Glomerular visceral epithelial cell (primary cell): ENCODE results near the gene C2CD3.
A peak's percentile ranks its signal among the peaks of the same experiment; 100 is the strongest.

ENCODE experiments used
- DNase-seq: peaks from one replicate; pipeline ENCODE4 v3.0.0-alpha.2; 2016; ENCODE audit errors: extremely low spot score

The C2CD3 gene, protein sequence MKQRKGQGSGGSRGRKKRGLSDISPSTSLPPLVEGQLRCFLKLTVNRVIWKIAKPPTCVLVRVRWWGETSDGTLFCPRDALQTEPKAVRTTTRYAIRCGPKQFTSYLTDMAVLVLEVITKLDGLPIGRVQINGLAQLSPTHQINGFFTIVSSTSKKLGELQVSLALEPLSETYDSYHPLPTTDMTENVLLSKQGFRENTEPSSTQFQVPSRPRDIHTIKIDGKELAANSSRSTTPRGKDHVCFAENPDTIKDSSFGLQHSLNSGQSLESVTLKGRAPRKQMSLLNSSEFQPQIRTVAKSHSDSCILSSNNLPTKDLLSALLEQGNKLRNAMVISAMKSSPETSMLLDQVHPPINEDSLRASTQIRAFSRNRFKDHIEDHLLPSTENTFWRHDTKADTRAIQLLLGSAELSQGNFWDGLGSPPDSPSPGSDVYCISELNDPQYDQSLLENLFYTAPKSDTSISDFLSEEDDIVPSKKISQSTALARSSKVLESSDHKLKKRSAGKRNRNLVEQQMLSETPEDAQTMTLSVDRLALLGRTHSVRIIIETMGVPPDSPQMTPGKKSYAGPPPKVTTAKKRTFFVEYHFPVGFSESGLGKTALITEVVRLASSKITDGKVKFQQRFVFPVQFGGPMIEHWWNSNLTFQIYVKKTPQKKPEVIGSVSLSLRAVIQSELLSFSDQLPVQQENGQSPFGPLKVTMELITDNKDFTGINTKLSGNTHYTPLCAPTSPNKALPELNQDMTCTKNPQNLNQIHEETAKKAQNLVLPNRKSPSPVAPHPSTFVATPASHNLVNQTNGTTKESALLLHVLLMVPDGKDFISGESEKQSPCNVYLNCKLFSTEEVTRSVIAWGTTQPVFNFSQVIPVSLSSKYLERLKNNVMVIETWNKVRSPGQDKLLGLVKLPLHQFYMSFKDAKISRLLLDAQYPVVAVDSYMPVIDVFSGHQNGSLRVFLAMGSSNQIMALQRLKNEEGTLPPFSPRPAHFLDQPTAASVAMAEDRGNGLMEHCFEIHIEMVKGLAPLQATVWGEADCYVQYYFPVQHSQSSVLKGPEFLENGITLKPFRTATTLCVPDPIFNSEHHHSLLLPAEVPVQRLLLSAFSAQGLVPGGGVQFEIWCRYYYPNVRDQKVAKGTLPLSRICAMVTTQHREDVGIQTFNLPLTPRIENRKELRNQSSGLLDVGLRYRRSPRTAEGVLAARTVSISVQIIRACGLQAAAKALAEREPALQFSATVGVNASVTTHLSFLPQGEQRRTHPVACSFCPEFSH (N-terminal part only)

DNA sequence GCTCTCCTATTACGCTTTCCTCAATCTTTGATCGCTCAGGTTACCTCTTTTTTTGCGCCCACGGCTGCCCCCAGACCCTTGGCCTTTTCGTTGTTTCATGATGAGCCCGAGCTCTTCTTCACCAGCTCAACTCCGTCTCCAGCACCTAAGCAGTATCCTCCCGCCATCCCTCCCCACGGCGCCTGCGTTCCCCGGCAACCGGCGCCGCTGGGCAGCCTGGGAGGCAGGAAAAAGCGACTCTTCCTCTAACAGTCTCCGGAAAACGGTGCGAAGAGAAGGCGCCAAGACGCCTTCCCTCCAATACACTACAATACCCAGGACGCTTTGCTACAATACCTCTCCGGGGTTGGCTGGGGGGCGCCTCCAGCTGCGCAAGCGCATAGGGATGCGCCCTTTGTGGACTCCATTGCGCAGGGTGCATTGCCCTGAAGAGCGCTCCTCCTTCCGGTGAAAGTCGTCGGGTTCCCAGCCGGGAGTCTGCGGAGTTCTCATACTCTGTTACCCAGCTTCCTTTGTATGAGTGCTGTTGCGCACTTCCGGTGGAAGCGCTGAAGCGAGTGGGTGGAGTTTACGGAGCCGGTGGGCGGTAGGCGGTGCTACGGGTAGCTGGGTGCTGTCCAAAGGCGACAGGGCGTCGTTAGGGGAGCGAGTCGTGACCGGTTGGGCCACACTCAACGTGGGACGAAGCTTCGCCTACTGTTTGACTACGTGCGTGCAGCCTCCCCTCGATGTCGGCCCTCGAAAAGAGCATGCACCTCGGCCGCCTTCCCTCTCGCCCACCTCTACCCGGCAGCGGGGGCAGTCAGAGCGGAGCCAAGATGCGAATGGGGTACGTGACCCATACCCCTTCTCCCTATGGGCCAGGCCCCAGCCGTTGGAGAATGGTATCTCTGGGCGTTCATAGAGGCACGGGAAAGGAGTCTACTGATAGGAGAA, at the start of gene C2CD3, which contains the start of gene PPME1:
Gene C2CD3 (minus strand): TSS at position 309 of the 936 bp plus-strand sequence. CDS start 210 bp downstream, at position 99.
Gene PPME1 (plus strand): TSS at position 596 of the 936 bp plus-strand sequence. CDS start 133 bp downstream, at position 729.
- DNase-seq: peak; percentile 100

DNA sequence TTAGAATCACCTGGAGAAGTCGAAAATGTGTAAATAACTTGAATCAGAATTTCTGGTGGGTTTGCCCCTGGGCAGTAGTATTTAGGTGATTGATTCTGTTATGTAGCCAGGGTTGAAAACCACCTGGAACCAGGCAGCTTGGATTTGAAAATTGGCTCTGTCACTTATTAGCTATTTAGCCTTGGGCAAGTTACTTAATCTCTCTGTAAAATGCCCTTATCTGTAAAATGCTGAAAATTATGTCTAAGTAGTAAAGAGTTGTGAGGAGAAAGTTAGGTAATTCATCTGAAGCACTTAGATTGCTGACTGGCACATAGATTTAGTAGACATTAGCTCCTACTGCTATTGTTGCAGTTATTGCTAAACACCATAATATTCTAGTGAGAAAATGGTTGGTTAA, 49.6 kb upstream of the C2CD3 start:
- DNase-seq: no peak

DNA sequence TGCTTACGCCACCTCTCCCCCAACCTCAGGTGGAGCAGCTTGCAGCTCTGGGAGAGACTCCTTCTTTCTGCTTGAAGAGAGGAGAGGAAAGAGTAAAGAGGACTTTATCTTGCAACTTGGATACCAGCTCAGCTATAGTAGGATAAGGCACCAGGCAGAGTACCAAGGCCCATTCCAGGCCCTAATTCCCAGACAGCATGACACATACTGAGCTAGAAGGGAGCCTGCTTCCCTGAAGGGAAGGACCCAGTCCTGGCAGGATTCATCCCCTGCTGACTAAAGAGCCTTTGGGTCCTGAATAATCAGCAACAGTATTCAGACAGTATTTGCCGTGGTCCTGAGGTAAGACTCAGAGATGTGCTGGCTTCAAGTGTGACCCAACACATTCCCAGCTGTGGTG, 41.7 kb upstream of the C2CD3 start:
- no peak for DNase-seq

DNA sequence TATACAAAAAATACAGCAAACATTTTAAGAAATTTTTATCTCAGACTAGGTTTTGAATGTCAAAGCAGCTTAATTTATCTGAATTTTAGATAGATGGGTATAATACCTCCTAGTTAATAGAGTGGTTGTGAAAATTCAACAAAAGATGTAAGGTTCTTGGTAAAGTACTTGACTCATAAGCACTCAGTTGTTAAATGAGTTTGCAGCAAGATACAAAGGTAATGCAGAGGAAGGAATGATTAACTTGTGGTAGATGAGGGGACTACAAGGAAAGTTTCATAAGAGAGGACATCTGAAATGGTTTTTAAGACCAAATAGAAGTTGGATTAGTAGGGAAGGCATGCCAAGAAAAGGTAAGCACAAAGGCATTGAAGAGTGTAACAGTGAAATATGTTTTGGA, 37.7 kb upstream of the C2CD3 start:
- peak; percentile 11 for DNase-seq

DNA sequence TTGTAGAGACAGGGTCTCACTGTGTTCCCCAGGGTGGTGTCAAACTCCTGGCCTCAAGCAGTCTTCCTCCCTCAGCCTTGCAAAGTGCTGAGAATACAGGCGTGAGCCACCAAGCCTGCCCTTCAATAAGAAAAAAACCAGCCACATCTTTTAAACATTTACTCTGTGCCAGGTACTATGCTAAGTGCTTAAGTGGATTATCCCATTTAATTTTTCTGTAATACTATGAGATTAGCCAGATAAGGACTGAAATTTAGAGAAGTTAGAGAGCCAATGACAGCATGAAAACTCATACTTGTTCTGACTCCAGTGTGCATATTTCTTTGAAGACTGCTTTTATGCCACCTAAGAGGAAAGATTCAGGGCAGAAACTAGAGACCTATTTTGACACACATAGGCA, 35.9 kb upstream of the C2CD3 start:
- DNase-seq: no peak

DNA sequence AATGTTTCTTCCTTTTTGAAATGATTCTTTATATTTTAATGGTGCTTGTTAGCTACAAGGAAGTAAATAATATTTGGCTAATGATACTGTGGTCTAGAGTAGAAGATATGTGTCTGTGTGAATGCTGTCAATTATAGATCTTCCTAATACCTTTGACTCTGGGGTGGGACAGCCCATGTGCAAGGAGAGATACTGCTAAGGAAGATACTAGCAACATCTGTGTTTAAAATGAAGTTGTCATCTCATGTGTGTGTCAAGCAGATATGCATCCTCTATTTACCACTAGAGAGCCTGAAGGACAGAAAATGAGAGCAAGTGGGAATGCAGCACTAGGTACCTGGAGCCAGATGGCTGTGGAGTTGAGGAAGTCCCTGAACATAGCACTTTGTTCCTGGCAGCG, 34.4 kb upstream of the C2CD3 start:
- no peak for DNase-seq

DNA sequence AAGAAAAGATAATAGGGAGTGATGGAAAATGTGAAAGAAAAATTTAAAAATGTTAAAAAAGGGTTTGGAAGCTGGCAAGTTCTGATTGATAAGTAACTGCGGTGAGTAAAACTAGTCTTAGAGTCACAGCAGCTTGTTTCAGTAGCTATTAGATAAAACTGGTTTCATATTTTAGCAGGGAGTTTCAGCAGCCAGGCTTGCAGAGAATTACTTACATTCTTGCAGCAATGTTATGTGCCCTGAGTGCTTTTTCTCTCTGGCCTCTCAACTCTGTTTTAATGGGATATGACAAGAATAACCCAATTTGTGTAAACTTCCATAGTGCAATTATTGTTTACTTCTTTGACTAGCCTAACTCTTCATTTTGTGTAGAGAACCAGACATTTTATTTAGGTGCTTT, 33.9 kb upstream of the C2CD3 start:
- DNase-seq: no peak

DNA sequence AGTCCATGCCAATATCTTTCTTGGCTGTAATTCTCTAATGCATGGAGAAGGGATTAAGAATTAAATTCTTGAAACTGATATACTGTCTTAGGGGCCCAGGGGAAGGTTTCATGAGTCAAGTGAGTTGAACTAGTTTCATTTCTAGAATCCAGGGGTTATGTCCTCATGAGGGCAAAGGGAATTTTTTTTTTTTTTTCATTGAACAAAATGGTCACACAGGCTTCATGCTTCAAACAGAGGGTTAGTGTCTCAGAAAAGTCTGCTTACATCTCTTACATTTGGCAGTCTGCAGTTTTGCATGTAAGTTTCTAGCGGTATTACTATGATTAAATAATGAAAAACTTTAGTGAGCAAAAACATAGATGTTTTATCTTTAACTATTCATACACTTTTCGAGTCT, 33.2 kb upstream of the C2CD3 start:
- DNase-seq: no peak

DNA sequence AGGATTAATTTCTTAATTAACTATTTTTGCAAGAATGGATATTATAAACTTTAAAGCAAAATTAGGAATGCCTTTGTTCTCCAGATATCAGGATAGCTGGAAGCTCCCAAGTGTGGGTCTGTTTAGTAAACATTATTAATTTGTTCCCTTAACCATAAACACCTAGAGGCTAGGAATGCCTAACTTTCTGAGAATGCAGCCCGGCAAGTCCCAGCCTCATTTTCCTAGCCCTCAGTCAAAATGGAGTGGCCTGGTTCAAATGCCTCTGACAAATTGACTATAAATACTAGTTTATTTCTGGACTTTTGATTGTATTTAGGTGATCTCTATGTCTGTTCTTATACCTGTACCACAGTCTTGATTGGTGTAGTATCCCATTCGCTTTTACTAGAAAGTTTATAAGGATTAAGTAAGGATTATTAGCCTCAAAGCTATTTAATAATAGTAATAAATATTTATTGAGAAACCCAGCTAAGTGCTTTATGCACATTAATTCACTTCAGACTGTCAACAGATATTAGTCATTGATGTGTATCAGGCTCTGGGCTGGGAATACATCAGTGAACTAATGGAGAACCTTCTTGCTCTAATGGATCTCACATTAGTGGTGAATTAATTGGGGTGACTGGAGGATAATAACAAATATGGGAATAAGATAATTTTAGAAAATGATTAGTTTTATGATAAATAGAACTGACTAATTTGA, 26.1 kb upstream of the C2CD3 start:
- DNase-seq: no peak

DNA sequence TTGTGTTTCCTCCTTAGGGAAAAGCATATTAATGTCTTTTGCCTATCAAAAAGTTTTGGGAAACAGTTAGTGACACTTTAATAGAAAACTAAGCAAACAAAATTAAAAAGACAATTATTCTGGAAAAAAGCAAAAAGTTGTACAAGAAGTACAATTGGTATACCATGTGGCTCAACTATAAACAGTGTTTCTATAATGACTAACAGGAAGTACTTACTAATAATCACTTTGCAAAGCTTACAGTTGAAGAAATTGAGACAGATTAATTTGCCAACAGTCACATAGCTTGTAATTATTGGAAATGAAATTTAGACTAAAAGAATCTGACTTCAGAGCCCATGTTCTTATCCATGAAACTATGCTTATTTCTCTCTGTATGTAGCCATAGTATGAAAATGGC, 25.0 kb upstream of the C2CD3 start:
- no peak for DNase-seq

DNA sequence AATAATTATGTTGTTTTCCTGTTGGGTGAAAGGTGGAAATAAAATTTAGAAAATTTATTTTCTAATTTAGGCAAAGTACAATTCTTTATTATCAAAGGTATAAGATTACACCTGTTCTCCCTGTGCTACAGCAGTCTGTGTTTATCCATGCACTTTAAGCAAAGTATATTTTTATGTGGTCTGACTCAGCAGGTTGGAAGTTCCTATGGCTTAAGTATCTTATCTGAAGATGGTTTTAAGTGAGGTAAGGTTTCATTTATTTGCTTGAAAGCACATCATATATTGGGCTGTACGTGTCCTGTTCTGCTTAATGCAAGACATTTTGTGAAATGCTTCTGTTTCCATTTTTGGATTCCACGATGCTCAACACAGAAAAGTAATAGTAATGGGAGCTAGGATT, 14.9 kb upstream of the C2CD3 start:
- peak; percentile 33 for DNase-seq

DNA sequence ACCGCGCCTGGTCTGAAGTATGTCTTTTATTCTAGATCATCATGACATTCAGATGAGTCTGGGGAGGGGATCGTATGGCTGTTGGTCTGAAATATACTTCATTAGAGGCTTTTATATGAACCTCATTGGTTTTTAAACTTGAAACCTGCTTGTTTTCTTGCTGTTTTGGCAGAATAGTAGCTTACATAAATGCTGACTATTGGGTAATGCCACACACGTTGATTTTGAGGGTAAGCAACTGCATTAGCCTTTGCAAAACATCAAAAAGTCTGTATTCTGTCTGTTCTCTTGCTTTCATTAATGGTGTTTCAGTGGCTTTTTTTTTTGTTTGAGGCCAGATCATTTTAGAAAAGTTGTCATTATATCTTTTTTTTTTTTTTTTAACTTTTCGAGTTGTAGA, 14.5 kb upstream of the C2CD3 start:
- no peak for DNase-seq

DNA sequence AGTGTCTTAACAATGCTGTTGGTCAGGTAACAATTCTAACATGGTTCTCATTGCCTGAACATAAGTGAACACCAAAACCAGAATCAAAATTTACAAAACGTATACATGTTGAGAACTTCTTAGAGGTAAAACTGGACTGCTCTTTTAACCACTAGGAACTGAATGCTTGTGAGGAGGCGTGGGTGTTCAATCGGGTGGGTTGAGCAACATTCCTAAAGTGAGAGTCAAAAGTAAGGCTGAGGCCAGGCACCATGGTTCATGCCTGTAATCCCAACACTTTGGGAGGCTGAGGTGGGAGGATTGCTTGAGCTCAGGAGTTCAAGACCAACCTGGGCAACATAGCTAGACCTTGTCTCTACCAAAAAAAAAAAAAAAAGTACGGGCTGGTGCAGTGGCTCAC, 11.8 kb upstream of the C2CD3 start:
- DNase-seq: no peak

DNA sequence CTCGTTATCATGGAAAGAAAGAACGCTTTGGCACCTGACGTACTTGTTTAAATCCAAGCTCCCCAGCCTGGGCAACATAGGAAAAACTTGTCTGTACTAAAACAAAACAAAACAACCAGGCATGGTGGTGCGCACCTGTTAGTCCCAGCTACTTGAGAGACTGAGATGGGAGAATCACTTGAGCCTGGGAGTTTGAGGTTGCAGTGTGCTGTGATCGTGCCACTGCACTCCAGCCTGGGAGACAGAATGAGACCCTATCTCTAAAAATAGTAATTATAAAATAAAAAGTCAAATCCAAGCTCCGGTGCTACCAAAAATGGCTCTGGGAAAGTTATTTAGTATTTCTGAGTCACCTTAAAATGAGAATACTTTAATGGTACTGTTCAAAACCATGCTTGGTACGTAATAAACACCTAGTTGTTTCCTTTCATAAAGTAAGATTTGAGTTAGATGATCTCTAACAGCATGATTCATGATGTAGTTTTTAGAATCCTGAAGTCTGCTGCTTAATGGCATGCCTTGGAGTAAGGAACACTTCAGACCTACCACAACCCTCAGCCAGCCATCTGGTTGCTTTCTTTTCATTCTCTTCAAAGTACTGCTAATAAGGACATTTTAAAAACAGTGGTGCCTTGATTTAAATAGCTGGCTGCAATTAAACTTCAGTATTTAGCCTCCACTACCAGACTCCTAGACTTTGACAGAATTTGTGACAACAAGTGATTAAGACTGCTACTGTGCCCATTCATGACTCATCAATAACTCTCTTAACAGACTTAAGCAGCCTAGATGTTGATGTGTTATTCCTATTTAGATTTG, 8.6 kb upstream of the C2CD3 start:
- no peak for DNase-seq

DNA sequence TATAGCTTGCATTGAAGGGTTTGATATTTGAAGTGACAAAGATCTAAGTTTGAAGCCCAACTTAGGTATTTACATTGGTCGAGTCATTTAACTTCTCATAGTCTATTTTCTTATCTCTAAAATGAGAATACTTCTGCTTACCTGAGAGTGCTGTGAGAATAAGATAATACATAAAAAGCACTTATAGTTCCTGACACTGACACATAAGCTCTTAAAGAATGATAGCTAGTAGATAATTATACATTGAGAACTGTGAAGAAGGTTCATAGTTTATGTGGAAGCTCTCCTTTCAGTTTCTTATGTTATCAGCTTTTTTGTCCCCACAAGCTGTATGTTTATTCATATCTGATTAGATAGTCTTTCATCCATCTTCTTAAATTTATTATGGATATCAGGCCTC, 5.1 kb upstream of the C2CD3 start:
- DNase-seq: no peak

DNA sequence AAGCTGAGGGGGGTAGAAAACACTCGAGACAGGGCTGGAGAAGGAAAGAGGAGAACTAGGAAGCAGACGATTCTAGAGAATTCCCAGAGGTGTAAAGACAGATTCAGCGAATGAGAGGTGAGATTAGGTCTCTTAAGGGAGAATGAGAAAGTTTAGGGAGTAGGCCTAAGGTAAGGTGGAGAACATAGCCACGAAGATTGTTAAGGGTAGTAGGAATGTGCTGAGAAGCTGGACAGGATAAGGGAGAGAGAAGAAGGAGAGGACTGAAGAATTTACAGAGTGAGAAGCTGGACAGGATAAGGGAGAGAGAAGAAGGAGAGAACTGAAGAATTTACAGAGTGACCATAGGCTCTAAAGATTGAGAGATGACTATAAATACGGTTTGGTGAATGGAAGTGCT, 1.2 kb upstream of the C2CD3 start:
- DNase-seq: peak; percentile 8

DNA sequence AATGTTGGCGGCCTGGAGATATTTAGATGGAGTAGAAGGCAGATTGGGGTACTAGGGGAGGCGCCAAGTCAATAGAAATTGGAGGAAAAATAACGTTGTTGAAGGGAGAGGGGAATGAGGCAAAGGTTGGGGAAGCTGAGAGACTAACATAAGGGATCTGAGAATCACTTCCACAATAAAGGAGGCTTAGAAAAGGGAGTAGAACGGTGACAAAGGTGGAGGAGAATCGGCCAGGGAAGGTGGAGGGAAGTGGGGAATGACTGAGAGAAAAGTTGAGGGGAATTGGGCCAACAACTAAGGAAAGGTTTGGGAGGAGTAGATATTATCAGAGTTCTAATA, 797 bp upstream of the C2CD3 start:
- no peak for DNase-seq

DNA sequence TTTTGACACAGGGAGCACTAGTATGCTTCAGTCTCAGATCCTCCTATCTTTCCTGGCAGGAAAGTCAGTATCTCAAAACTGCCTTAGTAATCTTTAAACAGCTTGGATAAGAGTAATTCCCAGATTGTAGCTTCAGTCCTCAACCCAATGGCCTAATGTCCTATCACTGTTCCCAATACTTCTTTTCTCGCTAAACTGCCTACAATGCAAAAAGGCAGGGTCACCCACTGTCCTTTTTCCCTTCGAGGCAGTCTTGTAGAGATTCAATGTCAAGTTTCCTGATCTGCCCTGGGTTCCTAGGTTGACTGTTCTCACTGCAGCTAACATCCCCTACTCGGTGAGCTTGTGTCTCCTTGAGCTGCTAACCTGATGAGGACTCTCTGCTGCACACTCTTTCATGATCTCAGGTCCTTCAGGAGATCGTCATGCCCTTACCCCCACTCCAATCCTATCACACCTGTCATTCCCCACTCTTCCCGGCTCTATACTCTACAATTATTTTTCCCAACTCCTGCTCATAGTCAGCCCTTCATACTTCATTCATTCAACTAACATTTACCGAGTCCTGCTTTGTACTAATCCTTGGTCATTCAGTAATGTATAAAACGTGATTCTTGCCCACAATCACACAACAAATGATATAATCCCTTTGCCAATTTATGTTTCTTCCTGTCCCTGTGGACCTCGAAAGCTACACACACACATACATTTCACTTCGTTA, 904 bp downstream of the C2CD3 start:
- DNase-seq: no peak

DNA sequence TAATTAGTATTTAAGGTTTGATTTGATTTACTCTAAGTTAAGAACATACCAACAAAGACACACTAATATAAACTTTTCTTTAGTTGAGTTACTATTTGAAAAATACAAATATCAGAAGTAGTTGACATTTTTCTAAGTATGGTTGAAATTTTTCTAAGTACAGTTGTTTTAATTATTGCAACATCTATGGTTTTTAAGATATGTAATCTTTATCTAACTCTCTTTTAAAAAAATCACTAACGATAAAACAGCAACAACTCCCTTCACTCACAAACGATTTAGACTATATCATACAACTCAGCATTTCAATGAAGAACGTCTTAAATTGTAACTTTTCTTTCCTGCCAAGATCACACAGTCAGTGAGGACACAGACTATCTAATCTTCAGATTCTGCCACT, 2.0 kb downstream of the C2CD3 start:
- DNase-seq: no peak
